NT2/D1 (cell line): ENCODE measurements around the gene TMEM131.

Source experiments
- SUZ12 ChIP-seq: IDR thresholded peaks from 2 replicates; pipeline ENCODE4 v1.6.1; 2011; ENCODE audit not compliant: insufficient read length, insufficient read depth; ENCODE audit errors: extremely low read depth
- YY1 ChIP-seq: IDR thresholded peaks from 2 replicates; pipeline ENCODE4 v1.6.1; 2011; ENCODE audit not compliant: insufficient read length, insufficient read depth
- ZNF274 ChIP-seq: IDR thresholded peaks from 2 replicates; pipeline ENCODE4 v1.6.1; 2011; ENCODE audit warnings: mild to moderate bottlenecking, low read depth, low read length

GRCh38 chr2:97857553-97857952, 138.2 kb downstream of the TMEM131 start:
- TF ChIP-seq YY1 (no peak), ZNF274 (no peak), SUZ12 (no peak)
